AG20443 (cell line): ENCODE results near the gene RFX3.
A peak's percentile ranks its signal among the peaks of the same experiment; 100 is the strongest.

Source experiments
- DNase-seq: peaks from one replicate; pipeline ENCODE4 v3.0.0; 2012; ENCODE audit warnings: low spot score, mixed read lengths

RFX3 gene

GRCh38 chr9:3475300-3476020 is 50.3 kb downstream of the RFX3 start:
- no peak for DNase-seq

- DNase-seq, result no peak
Measured at GRCh38 chr9:3474821-3475220, 51.0 kb downstream of the RFX3 start.

DNA sequence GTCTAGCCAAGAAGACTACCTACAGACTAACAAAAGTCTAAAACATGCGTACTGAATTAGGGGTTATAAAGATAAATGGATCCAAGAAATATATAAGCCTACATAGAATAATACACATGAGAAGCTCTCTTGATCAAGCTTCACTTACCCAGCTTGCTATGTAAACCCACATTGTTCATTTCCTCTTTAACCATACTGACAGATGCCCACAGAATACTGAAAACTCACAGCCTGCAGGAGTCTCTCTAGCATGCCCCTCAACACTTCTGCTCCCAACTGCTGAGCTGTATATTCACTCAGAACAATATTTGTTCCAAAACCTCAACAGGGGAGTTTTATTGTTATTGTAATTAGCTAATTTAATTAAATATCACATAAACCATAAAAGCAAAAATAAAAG is 52.4 kb downstream of the RFX3 start:
- DNase-seq, result no peak

DNA sequence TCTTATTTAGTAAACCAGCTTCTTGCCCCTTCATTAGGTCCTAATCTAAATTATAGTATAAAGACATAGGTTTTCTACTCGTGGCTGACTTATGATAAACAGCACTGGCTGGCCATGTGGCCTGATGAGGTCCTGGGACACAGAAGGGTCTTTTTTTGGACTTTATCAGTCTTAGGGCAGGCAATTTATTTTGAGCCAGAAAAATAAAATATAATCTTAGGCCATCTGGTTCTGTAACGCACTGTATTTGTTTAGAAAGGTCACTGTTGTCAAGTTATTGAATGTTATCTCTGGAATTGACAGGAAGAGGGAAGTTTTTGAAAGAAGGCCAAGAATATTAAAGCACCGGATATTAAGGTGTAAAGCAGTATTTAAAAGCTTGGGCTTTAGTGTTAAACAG is 53.9 kb downstream of the RFX3 start:
- DNase-seq, result no peak

- peak; percentile 8 for DNase-seq
Measured at GRCh38 chr9:3468421-3469205, 57.2 kb downstream of the RFX3 start.

DNA sequence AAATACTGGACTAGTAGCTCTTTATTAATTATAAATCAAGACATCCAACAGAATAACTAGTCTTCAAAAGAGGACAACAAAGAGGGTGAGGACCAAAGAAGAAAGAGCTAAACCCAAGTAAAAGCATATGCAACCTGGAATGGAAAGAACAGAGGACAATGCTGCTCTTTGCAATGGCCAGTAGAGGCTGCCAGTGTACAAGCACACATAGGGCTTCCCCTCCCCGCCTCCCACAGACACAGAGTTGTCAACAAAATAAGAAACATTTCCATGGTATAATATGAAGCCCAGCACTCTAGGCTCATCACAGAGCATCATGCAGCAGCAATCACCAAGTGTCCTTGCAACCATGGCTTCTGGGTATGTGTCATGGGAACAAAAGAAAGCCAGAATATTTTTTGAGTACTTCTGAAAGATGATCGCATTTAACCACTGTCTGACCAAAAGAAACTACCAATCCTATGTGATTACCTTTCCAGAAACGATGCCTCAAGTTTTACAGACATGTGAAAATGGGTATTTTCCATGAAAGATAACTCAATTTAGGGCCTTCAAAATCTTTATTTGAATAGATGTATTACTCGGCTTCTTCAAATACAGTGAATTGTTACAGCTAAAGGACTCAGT is 58.1 kb downstream of the RFX3 start:
- DNase-seq, result peak; percentile 76

GRCh38 chr9:3464033-3464638 is 61.7 kb downstream of the RFX3 start:
- DNase-seq, result no peak

GRCh38 chr9:3458806-3459475 is 66.9 kb downstream of the RFX3 start:
- no peak for DNase-seq

DNA sequence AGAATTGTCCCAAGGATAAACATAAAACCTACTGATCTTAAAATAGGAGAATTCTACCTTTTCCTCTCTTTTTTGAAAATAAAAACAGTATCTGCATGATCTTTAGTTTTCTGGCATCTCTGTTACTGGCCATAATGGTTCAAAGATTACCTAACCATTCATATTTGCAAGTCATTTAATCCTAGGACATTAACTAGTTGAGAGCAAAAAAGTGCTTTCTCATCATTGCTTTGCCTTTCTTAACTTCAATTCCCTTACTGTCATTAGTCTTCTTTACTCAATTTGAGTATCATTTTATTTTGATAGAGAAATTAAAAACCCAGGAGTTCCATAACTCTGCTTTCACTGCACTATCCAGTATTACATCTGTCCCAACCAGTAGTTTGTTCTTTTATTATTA is 68.6 kb downstream of the RFX3 start:
- no peak for DNase-seq

DNA sequence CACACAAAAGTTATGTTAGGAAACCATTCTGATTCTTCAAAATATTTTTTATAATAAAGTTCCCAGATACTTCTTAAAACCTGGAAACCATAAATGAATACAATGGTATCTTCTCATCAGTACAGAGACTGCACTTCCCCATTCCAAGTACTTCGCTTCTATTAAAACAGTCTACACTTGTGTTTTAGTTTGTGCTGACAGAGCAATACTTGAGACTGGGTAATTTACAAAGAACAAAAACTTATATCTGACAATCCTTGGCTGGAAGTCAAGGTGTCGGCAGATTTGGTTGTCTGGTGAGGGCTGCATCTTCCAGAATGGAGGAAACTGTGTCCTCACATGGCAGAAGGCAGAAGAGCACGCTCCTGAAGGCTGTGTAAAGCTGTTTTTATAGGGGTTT is 70.1 kb downstream of the RFX3 start:
- no peak for DNase-seq

GRCh38 chr9:3455094-3455493 is 70.7 kb downstream of the RFX3 start:
- DNase-seq, result no peak

GRCh38 chr9:3451956-3452355 is 73.8 kb downstream of the RFX3 start:
- DNase-seq, result no peak

DNA sequence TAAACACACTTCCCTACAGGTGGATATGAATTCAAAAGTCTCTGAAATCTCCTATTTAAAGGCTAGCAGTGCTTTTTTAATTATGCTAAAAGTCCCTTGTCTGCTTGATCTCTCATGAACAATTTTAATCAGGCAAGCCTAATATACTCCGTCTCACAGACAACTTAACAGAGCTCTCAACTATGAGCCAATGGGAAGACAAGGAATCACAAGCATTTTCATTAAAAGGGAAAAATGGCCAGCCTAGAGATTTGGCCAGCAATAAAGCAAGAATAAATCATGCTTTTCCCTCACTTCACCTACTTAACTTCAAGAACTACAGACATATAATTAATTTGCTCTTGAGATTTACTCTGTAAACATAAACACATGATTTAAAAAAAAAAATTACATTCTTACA is 78.0 kb downstream of the RFX3 start:
- no peak for DNase-seq

- DNase-seq, result no peak
Measured at GRCh38 chr9:3447143-3447542, 78.7 kb downstream of the RFX3 start.

GRCh38 chr9:3446313-3446712 is 79.5 kb downstream of the RFX3 start:
- DNase-seq, result no peak

DNA sequence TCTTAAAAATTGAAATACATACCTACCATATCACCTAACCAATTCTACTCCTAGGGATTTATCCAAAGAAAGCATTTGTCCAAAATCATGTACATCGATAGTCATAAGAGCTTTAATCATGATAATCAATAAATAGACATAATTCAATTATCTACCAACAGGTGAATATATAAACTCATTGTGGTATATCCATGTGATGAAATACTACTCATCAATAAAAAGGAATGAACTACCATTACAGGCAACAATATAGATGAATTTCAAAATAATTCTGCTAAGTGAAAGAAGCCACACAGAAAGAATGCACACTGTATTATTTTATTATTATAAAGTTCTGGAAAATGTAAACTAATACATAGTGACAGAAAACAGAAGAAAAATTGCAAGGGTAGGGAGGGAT is 81.8 kb downstream of the RFX3 start:
- no peak for DNase-seq

- peak; percentile 68 for DNase-seq
Measured at GRCh38 chr9:3441197-3441816, 84.5 kb downstream of the RFX3 start.

DNA sequence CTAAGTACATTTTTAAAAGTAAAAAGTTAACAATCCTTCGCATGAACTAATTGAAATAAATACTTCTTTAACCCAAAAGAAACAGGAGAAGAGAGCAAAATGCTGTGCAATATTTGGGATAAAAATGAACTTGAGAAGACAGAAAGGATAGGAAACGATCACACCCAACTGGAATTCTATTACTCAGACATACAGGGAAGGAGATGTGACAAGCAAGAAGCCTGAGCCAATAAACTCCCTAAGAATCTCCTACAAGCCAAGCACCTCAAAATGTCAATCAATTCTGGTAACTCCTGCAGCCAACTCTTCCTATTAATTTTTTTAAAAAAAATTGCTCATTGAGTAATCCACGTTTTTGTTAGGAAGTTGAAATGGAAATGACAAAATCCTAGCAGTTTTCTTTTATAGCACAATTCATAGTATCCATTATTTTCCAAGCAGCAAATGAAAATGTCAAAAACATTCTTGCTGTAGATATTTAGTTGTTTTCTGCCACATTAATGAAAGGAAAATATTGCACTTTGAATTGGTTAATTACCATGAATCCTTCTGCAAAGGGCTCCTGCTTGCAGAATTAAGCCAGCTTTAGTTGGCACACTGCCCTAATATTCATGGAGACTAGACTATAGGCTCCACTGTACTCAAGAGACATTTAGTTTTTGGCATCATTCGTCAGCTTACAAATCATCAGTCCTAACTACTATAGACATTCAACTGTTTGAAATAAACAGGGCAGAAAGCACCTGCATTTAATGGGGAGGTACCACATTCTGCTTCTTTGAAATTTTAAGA is 89.0 kb downstream of the RFX3 start:
- DNase-seq, result no peak

DNA sequence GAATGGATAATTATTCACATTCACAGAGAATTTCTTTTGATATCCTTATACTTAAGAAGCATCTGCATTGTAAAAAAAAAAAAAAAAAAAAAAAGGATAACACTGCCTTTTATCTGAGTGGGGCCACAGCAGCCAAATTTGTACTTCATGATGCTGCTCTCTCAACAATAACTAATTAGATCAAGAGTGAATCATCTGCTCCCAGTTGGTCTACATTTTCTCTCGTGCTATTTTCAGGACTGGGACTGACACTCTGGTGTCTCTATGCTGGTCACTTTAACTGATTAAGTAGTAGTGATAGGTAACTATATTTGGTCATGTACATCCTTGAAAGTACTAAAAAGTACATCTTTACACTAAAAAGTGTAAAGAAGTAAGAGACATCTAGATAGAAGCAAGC is 90.1 kb downstream of the RFX3 start:
- no peak for DNase-seq

DNA sequence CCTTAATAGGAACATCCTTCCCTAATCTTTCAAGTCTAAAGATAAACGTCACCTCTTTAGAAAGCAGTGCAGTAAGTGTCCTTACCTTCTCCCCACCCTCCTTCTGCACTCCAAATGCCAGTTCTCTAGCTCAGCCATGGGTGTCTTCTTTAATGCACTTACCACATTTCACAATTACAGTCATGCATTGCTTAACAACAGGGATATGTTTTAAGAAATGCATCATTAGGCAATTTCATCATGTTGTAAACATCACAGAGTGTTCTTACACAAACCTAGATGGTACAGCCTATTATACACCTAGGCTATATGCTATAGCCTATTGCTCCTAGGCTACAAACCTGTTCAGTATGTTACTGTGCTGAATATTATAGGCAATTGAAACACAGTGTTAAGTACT is 91.2 kb downstream of the RFX3 start:
- DNase-seq, result no peak

GRCh38 chr9:3433754-3434153 is 92.0 kb downstream of the RFX3 start:
- DNase-seq, result no peak
